HG03139 (cell line): ENCODE measurements around the gene SEMA6D.

Experiments used
- ATAC-seq: cut with Tn5 transposase; IDR thresholded peaks from one replicate; pipeline ENCODE4 v1.9.1; 2021; ENCODE audit not compliant: unreplicated experiment

SEMA6D gene

GRCh38 chr15:47717036-47717612 is at the start of gene SEMA6D:
TSS of gene SEMA6D (plus strand) at chr15:47717505. CDS start at chr15:47759799, 42,294 bp downstream.
- no peak for ATAC-seq

- no peak for ATAC-seq
Measured at GRCh38 chr15:47669221-47669620, 48.1 kb upstream of the SEMA6D start.

GRCh38 chr15:47670365-47670764 is 46.9 kb upstream of the SEMA6D start:
- ATAC-seq: no peak

- no peak for ATAC-seq
Measured at GRCh38 chr15:47673232-47673761, 44.0 kb upstream of the SEMA6D start.

GRCh38 chr15:47674586-47675232 is 42.6 kb upstream of the SEMA6D start:
- ATAC-seq: no peak

GRCh38 chr15:47675735-47676134 is 41.6 kb upstream of the SEMA6D start:
- ATAC-seq: no peak

GRCh38 chr15:47678040-47678439 is 39.3 kb upstream of the SEMA6D start:
- no peak for ATAC-seq

- no peak for ATAC-seq
Measured at GRCh38 chr15:47682661-47683060, 34.6 kb upstream of the SEMA6D start.

- ATAC-seq: no peak
Measured at GRCh38 chr15:47685141-47685870, 32.0 kb upstream of the SEMA6D start.

- ATAC-seq: no peak
Measured at GRCh38 chr15:47688573-47689086, 28.7 kb upstream of the SEMA6D start.

- ATAC-seq: no peak
Measured at GRCh38 chr15:47689660-47690059, 27.6 kb upstream of the SEMA6D start.

GRCh38 chr15:47691882-47692281 is 25.4 kb upstream of the SEMA6D start:
- ATAC-seq: no peak

- no peak for ATAC-seq
Measured at GRCh38 chr15:47696351-47696750, 21.0 kb upstream of the SEMA6D start.

GRCh38 chr15:47705281-47705997 is 11.9 kb upstream of the SEMA6D start:
- ATAC-seq: no peak

- no peak for ATAC-seq
Measured at GRCh38 chr15:47707391-47707790, 9.9 kb upstream of the SEMA6D start.

GRCh38 chr15:47708161-47708980 is 8.9 kb upstream of the SEMA6D start:
- no peak for ATAC-seq

- no peak for ATAC-seq
Measured at GRCh38 chr15:47711655-47712054, 5.7 kb upstream of the SEMA6D start.

GRCh38 chr15:47715402-47715801 is 1.9 kb upstream of the SEMA6D start:
- ATAC-seq: no peak

- no peak for ATAC-seq
Measured at GRCh38 chr15:47715856-47716445, 1.4 kb upstream of the SEMA6D start.

- ATAC-seq: no peak
Measured at GRCh38 chr15:47716516-47716915, 789 bp upstream of the SEMA6D start.
